GM20000 (cell line): Measurements from ENCODE around the gene GRM3.
A peak's percentile ranks its signal among the peaks of the same experiment; 100 is the strongest.
"Not testable (repeated sequence)": the region's sequence is repeated elsewhere in the genome, so short reads cannot be mapped to it uniquely, and the experiment has no call there.

ENCODE experiments used
- DNase-seq: peaks from one replicate; pipeline ENCODE4 v3.0.0; 2012; ENCODE audit warnings: low spot score
- CTCF ChIP-seq: IDR thresholded peaks from 2 replicates; pipeline ENCODE4 v1.5.1; 2012; ENCODE audit warnings: mild to moderate bottlenecking, control low read depth; ENCODE audit errors: extremely low read depth, missing control alignments

Gene GRM3

DNA sequence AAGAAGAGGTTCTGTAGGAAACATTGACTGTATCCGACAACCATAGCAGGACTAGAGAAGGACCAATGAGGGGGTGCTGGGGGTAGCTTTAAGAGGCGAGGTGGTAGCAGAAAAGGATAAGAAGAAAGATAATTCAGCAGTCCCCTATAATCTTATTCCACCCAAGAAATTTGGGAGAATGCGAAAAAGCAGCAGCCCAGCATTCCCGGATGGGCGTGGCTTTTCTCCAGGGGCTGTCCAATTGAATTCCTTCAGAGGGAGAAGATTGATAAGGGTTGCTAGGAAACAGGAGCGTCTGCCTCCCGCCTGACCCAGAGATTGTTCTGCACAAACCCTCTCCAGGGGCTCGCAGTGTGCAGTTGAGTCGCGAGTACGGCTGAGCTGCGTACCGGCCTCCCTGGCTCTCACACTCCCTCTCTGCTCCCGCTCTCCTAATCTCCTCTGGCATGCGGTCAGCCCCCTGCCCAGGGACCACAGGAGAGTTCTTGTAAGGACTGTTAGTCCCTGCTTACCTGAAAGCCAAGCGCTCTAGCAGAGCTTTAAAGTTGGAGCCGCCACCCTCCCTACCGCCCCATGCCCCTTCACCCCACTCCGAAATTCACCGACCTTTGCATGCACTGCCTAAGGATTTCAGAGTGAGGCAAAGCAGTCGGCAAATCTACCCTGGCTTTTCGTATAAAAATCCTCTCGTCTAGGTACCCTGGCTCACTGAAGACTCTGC is at the start of gene GRM3:
GRM3 (plus strand) TSS at position 349 of the 721 bp plus-strand sequence. CDS start 121,237 bp downstream, outside the sequence.
- peak; percentile 20 for DNase-seq
- TF ChIP-seq CTCF = no peak

DNA sequence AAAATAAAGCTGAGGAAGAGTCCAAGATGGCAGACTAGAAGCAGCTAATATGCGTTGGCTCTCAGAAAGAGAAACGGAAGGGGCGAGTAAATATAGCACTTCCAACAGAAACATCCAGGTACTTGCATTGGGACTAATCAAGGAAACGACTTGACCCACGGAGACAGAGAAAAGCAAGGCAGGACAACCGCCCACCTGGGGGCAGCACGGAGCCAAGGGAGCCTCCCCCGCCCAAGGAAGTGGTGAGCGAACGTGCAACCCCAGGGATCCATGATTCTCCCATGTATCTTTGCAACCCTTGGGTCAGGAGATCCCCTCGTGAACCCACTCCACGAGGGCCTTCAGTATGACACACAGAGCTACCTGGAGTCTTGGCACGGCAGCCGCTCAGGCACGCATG is 45.4 kb upstream of the GRM3 start:
- TF ChIP-seq CTCF = no peak
- DNase-seq = peak; percentile 10

DNA sequence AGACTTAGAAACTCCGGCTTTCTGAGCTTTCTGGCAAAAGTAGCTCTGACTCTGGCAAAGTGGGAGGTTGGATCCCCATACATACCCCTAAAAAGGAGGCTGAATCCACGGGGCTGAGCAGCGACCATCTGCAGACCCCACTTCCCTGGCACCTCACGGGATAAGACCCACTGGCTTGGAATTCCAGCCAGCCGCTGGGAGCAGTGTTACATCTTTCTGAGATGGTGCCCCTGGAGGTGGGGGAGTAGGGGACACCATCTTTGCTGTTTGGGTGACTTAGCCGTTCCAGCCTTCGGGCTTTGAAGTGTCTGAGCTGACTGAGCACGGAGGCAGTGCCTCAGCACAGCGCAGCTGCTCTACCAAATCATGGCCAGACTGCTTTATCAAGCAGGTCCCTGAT is 45.0 kb upstream of the GRM3 start:
- TF ChIP-seq CTCF = no peak
- no peak for DNase-seq

DNA sequence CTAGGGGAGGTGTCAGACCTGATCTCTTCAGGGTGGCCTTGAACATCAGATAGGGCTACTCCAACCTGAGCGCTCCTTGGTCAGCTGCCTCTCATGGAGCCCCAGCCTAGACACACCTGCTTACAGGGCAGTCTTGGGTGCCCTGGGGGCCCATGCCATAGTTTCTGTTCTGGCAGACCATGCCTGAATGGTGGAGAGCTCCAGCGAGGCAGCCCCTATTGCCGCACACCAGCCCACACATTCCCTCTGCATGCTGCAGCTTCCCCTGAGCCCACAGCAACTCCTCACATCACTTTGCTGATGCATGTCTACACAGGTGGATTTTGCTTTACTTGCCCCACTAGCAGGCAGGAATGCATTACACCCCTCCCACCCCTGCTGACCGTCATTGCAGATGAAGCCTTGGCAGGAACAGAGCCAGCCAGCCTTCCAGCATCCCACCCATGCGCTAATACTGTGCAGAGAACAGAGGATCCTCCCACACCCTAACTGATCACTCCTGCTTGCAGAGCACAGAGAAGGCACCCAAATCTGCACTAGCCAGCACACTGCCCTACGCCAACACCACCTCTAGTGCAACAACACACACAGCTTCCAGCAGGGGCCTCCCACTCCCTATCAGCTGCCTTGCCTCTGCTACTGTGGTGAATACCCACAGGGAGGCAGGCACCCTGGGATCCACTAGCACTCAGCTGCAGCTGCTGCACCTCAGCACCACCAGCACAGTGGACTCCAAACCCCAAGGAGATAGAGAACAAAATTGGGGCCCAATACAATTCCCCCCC is 43.0 kb upstream of the GRM3 start:
- no peak for TF ChIP-seq CTCF
- DNase-seq = no peak

GRCh38 chr7:86615711-86616110 is 28.0 kb upstream of the GRM3 start:
- DNase-seq = not testable (repeated sequence)

- DNase-seq = no peak
- no peak for TF ChIP-seq CTCF
Measured at GRCh38 chr7:86644282-86645224, 844 bp downstream of the GRM3 start.

GRCh38 chr7:86645225-86645608 is 1.5 kb downstream of the GRM3 start:
- DNase-seq = no peak
- TF ChIP-seq CTCF = no peak
